IPS DF 19.7 (cell line): ENCODE measurements around the gene DNAJB4.
"Not testable (repeated sequence)": the region's sequence is repeated elsewhere in the genome, so short reads cannot be mapped to it uniquely, and the experiment has no call there.

ENCODE experiments used
- DNase-seq: peaks from one replicate; pipeline ENCODE4 v3.0.0-alpha.2; 2013; ENCODE audit warnings: low read depth, low spot score

The DNAJB4 gene

GRCh38 chr1:77990629-77991204 lies 14.0 kb upstream of the DNAJB4 start:
- DNase-seq, result no peak

GRCh38 chr1:77991638-77992037 lies 13.1 kb upstream of the DNAJB4 start:
- DNase-seq, result no peak

GRCh38 chr1:77994117-77994705 lies 10.5 kb upstream of the DNAJB4 start:
- no peak for DNase-seq

- no peak for DNase-seq
These were observed 8.0 kb upstream of the DNAJB4 start for GRCh38 chr1:77996734-77997133.

DNA sequence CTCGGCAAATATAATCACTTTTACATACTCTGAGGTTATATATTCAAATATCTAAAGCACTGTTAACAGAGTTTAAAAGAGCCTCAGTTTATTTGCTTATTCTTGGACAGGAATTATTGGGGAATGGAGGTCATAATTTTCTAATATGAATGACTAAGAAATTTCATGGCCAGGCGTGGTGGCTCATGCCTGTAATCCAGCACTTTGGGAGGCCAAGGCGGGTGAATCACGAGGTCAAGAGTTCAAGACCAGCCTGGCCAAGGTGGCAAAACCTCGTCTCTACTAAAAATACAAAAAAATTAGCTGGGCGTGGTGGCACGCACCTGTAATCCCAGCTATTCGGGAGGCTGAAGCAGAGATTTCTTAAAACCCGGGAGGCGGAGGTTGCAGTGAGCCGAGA lies 4.2 kb upstream of the DNAJB4 start:
- DNase-seq, result not testable (repeated sequence)

GRCh38 chr1:78003070-78003746 lies 1.5 kb upstream of the DNAJB4 start:
- no peak for DNase-seq

DNA sequence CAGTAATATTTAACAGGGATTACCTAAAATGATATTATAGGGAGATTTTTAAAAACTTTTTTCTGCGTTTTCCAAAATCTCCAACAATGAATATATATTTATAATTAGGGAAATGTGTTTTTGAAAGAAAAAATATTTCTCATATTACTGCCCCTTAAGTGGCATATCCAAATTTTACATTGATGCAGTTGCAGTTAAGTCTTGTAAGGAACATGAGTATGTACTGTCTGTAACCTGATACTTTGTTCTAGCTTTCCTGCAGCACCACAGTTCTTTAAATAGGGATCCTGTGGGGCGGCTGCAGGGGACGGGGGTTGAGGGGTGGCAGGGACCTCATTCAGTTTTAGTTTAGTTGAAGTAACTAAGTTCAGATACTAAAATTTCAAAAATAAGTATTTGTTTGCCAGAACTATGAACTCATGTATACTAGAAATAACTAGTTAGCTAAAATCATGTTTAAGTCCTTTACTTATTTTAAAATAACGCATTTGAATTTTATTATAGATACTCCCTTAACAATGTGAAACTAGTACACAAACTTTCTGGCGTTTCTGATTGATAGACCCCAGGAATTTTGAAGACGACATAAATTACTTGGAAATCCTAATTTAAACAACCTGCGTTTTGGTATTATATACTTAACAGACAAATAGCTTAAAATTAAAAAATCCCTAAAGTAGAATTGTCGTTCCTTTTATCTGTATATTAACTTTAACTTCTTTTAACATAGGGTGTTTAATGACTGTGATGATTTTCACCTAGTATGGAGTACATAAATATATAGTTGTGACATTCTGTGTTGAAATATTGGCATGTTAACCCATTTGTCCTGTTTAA lies 639 bp upstream of the DNAJB4 start:
- DNase-seq, result no peak

DNA sequence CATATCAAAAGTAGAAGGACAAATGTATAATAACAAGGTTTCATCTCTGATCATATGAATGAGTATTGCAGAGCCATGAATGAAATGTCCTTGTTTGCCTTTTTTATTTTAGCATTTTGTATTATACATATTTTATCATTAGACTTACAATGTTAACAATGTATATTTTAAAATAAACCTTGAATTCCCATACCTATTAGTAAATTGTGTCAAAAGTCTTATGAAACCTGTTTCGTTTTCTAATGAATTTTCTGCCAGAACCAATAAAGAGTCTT lies 646 bp downstream of the DNAJB4 start:
- no peak for DNase-seq

DNA sequence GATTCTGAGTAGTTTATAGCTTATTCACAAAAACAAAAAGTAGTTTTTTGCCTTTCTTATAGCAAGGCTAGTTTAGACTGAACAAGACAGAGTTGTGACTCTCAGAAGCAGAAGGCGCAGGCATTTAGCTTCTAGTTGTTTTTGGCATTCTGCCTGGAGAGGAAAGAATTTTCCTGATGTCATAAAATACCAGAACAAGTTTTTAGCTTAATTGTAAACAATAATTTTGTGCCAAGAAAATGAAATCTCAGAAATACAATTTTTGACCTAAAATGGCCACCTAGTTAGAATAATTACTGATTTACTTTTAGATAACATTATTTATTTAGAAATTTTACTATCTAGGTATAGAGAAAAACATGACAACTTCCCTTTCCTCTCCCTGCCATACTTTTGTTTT lies 1.0 kb downstream of the DNAJB4 start:
- no peak for DNase-seq

DNA sequence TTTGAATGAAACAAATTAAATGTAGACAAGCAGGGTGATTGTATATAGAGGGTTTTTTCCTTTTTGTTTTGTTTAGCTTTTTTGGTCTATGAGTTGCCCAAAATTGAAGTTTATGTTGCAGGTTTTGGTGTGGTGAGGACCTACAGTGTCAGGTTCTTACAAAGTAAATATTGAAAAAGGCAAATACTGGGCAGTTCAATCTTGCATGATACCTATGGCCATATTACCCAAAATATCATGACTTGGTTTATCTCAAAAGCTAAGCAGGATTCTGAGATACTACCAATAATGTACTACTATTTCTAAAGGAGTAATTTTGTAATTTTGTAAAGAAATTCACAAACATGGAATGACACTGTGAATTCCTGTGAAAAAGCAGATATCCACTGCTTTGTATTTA lies 1.8 kb downstream of the DNAJB4 start:
- DNase-seq, result no peak

DNA sequence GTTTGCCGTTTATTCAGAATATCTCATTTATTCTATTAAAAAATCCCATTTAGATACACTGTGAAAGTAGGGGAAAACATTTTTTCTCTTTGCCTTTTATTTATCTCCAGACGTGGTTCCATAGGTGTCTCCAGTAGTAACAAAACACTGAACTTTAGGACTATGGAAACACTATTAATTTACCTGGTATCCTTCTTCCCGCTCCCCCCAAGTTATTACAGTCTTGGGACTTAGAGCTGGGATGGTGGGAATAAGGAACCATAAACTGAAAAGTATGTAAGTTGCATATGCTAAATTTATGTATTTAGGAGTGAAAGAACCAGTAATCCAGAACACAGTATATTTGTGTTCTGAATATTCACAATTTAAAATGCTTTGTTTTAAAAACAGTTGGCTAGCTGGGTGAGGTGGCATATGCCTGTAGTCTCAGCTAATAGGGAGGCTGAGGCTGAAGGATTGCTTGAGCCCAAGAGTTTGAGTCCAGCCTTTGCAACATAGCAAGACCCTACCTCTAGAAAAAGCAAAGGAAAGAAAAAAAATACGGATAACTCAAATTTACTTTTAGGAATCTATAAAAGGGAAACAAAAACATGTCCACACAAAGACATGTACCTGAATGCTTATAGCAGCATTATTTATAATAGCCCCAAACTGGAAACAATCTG lies 3.1 kb downstream of the DNAJB4 start:
- DNase-seq, result no peak

DNA sequence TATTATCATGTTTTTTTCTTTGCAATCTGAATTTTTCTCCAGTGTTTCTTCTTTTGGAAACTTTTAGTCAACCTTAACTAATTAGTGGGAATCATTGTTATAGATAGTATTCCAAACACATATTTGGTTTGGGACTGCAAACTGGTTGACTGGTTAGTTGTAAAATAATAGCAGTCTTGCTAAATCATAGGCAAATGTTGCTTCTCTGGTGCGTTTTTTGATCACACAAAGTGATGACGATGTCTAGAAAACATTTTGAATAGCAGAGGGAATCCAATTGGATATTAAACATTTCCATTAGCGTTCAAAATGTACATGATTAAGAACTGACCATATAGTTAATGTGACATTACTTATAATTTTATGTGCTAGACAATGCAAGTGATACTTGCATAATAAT lies 4.5 kb downstream of the DNAJB4 start:
- no peak for DNase-seq

- DNase-seq, result no peak
These were observed 5.1 kb downstream of the DNAJB4 start for GRCh38 chr1:78009836-78010235.

- no peak for DNase-seq
These were observed 6.3 kb downstream of the DNAJB4 start for GRCh38 chr1:78011050-78011449.

GRCh38 chr1:78015148-78015547 lies 10.4 kb downstream of the DNAJB4 start:
- no peak for DNase-seq

- DNase-seq, result no peak
These were observed 14.3 kb downstream of the DNAJB4 start for GRCh38 chr1:78019024-78019423.

GRCh38 chr1:78021134-78021533 lies 16.4 kb downstream of the DNAJB4 start:
- DNase-seq, result not testable (repeated sequence)

GRCh38 chr1:78029793-78030192 lies 25.1 kb downstream of the DNAJB4 start:
- DNase-seq, result no peak

GRCh38 chr1:78032996-78033796 lies 28.5 kb downstream of the DNAJB4 start:
- DNase-seq, result no peak

DNA sequence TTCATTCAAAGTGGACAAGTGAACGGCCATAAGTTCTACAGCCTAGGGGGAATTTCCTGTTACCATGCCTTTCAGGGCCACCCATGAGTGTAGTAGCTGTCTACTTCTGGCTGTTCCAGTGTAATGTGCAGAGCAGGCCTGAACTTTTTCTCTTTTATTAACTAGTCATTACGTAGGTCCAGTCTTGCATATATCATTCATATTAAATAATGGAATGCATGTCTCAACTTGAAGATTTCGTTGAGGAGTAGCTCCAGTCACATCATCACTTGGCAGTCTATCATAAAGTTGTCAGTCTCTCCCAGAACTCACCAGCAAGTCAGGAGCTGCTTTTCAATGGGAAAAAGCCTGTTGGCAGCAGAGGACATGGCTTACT lies 29.0 kb downstream of the DNAJB4 start:
- DNase-seq, result no peak

DNA sequence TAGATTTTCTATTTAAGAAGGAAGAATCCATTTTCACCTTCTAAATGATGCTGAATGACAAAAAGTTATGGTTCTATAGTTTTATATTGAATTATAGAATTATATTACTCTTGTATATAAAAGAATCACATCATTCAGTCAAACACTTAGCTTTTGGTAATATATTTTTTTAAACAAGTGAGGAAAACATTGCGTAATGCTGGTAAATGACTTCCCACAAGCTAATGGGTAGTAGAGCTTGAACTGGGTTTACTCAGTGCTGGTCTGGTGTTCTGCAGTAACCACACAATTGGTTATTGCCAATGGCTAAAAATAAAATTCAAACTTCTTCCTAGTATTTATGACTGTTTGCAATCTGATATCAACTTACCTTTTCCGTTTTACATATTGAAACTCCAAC lies 30.4 kb downstream of the DNAJB4 start:
- no peak for DNase-seq
